Stimulated activated naive CD8-positive, alpha-beta T cell treated with anti-CD3 and anti-CD28 coated beads, Interleukin-15, Interleukin-2, amounts not matched to agents 100 U/mL and 50 U/mL, for 24 hours (primary cell): Measurements from ENCODE around the gene PBRM1.

Experiments used
- ATAC-seq: fragments of 150-1000 bp; cut with Tn5 transposase; one replicate; pipeline ENCODE4 v1.10.0; 2021
- DNase-seq: peaks from one replicate; pipeline ENCODE4 v3.0.0; 2021

PBRM1 gene

GRCh38 chr3:52509753-52510328 lies 175.9 kb downstream of the PBRM1 start:
- no peak for DNase-seq
- ATAC-seq, result no peak

GRCh38 chr3:52507359-52507758 lies 178.4 kb downstream of the PBRM1 start:
- DNase-seq (no peak), ATAC-seq (no peak)

- DNase-seq, result no peak
- no peak for ATAC-seq
Observed at GRCh38 chr3:52506266-52506966, 179.3 kb downstream of the PBRM1 start.

- DNase-seq (no peak), ATAC-seq (no peak)
Observed at GRCh38 chr3:52504977-52505376, 180.7 kb downstream of the PBRM1 start.

- no peak for DNase-seq
- no peak for ATAC-seq
Observed at GRCh38 chr3:52503788-52504424, 181.8 kb downstream of the PBRM1 start.

- ATAC-seq (no peak), DNase-seq (no peak)
Observed at GRCh38 chr3:52502808-52503350, 182.8 kb downstream of the PBRM1 start.

- DNase-seq (no peak), ATAC-seq (no peak)
Observed at GRCh38 chr3:52502001-52502400, 183.7 kb downstream of the PBRM1 start.

- ATAC-seq (no peak), DNase-seq (no peak)
Observed at GRCh38 chr3:52501046-52501445, 184.7 kb downstream of the PBRM1 start.

- ATAC-seq, result no peak
- DNase-seq, result no peak
Observed at GRCh38 chr3:52498137-52499054, 187.3 kb downstream of the PBRM1 start.

- ATAC-seq, result no peak
- no peak for DNase-seq
Observed at GRCh38 chr3:52495777-52496602, 189.7 kb downstream of the PBRM1 start.
